ENCODE data around the gene SDC1.

The SDC1 gene

DNA sequence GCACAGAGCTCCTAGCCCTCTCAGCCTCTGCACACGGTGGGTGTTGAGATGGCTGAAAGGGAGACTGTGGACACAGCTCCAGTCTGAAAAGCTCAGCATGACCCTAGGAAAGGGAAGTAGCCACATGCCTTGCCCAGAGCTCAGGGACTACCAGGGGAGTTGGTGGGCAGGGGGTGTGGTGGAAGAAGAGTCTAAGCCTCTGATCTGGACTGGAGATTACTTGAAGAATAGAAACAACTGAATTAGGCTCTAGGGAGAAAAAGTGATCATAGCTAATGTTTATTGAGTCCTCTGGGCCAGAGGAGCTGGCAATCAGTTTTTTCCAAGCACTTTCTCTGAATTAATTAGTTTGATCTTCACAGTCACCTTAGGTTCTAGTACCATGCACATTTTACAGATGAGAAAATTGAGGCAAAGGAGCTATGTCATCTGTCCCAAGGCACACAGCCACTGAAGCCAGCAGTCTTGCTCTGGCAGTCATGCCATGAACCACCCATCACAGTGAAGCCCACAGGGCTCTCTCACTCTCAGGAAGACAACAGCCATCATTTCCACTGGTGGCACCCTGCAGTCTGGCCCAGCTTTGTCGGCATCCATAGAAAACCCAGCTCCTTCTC lies 10.3 kb downstream of the SDC1 start:
- DNase-seq = no peak
- H3K4me1 ChIP-seq (ENCODE audit: control insufficient read depth, insufficient read depth, low read length, poor library complexity, severe bottlenecking) = no peaks in the 10 kb centered on the region
- H3K27ac ChIP-seq (ENCODE audit: insufficient read depth, low read length, poor library complexity, severe bottlenecking) = no peak overlapping the region
- no peaks in the 10 kb centered on the region for H3K9me3 ChIP-seq (ENCODE audit: control insufficient read depth, low read length)
- H3K4me3 ChIP-seq (ENCODE audit: insufficient read depth, low read depth, low read length, poor library complexity, severe bottlenecking) = no peak overlapping the region
- H3K27me3 ChIP-seq (replicated peaks; ENCODE audit: control insufficient read depth, insufficient read depth, low read length, poor library complexity, severe bottlenecking) = no peaks in the 10 kb centered on the region
- H3K36me3 ChIP-seq (ENCODE audit: control insufficient read depth, insufficient read depth, low read length) = no peaks in the 10 kb centered on the region

GRCh38 chr2:20213651-20214565 lies 11.0 kb downstream of the SDC1 start:
- Histone ChIP-seq H3K9me3 (ENCODE audit: control insufficient read depth, low read length) (no peaks in the 10 kb centered on the region), H3K4me3 (ENCODE audit: insufficient read depth, low read depth, low read length, poor library complexity, severe bottlenecking) (no peak overlapping the region), H3K27me3 (replicated peaks; ENCODE audit: control insufficient read depth, insufficient read depth, low read length, poor library complexity, severe bottlenecking) (no peaks in the 10 kb centered on the region), H3K4me1 (ENCODE audit: control insufficient read depth, insufficient read depth, low read length, poor library complexity, severe bottlenecking) (no peaks in the 10 kb centered on the region), H3K27ac (ENCODE audit: insufficient read depth, low read length, poor library complexity, severe bottlenecking) (no peak overlapping the region), H3K36me3 (ENCODE audit: control insufficient read depth, insufficient read depth, low read length) (no peaks in the 10 kb centered on the region)
- DNase-seq = no peak

GRCh38 chr2:20212871-20213503 lies 11.9 kb downstream of the SDC1 start:
- DNase-seq = no peak
- Histone ChIP-seq H3K36me3 (ENCODE audit: control insufficient read depth, insufficient read depth, low read length) (no peaks in the 10 kb centered on the region), H3K27ac (ENCODE audit: insufficient read depth, low read length, poor library complexity, severe bottlenecking) (no peak overlapping the region), H3K9me3 (ENCODE audit: control insufficient read depth, low read length) (no peaks in the 10 kb centered on the region), H3K4me1 (ENCODE audit: control insufficient read depth, insufficient read depth, low read length, poor library complexity, severe bottlenecking) (no peaks in the 10 kb centered on the region), H3K27me3 (replicated peaks; ENCODE audit: control insufficient read depth, insufficient read depth, low read length, poor library complexity, severe bottlenecking) (no peaks in the 10 kb centered on the region), H3K4me3 (ENCODE audit: insufficient read depth, low read depth, low read length, poor library complexity, severe bottlenecking) (no peak overlapping the region)

DNA sequence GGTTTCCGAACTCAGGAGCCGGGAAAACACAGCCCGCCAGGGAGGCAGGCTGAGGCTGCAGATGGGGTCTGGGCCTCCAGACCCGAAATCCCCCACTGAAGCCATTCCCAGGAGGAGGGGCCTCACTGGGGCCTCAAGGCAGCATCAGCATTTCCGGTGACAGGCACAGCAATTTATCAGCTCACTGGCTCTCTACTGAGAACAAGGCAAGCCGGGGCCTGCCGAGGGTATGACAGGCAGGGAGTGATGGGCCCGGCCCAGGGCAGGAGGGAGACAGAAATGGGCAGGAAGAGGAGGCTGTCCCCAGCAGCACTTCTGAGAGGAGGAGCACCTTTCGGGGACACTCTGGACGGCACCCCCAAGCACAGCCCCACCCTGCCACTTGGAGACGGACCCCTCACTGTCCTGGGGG lies 12.5 kb downstream of the SDC1 start:
- DNase-seq = no peak
- H3K4me3 ChIP-seq (ENCODE audit: insufficient read depth, low read depth, low read length, poor library complexity, severe bottlenecking) = no peak overlapping the region
- no peaks in the 10 kb centered on the region for H3K4me1 ChIP-seq (ENCODE audit: control insufficient read depth, insufficient read depth, low read length, poor library complexity, severe bottlenecking)
- no peaks in the 10 kb centered on the region for H3K9me3 ChIP-seq (ENCODE audit: control insufficient read depth, low read length)
- H3K27me3 ChIP-seq (replicated peaks; ENCODE audit: control insufficient read depth, insufficient read depth, low read length, poor library complexity, severe bottlenecking) = no peaks in the 10 kb centered on the region
- no peak overlapping the region for H3K27ac ChIP-seq (ENCODE audit: insufficient read depth, low read length, poor library complexity, severe bottlenecking)
- no peaks in the 10 kb centered on the region for H3K36me3 ChIP-seq (ENCODE audit: control insufficient read depth, insufficient read depth, low read length)

GRCh38 chr2:20211860-20212458 lies 13.0 kb downstream of the SDC1 start:
- Histone ChIP-seq H3K36me3 (ENCODE audit: control insufficient read depth, insufficient read depth, low read length) (no peaks in the 10 kb centered on the region), H3K4me1 (ENCODE audit: control insufficient read depth, insufficient read depth, low read length, poor library complexity, severe bottlenecking) (no peaks in the 10 kb centered on the region), H3K4me3 (ENCODE audit: insufficient read depth, low read depth, low read length, poor library complexity, severe bottlenecking) (no peak overlapping the region), H3K27ac (ENCODE audit: insufficient read depth, low read length, poor library complexity, severe bottlenecking) (no peak overlapping the region), H3K9me3 (ENCODE audit: control insufficient read depth, low read length) (no peaks in the 10 kb centered on the region), H3K27me3 (replicated peaks; ENCODE audit: control insufficient read depth, insufficient read depth, low read length, poor library complexity, severe bottlenecking) (no peaks in the 10 kb centered on the region)
- no peak for DNase-seq

- H3K36me3 ChIP-seq (ENCODE audit: control insufficient read depth, insufficient read depth, low read length) = no peaks in the 10 kb centered on the region
- no peak overlapping the region for H3K27ac ChIP-seq (ENCODE audit: insufficient read depth, low read length, poor library complexity, severe bottlenecking)
- no peaks in the 10 kb centered on the region for H3K27me3 ChIP-seq (replicated peaks; ENCODE audit: control insufficient read depth, insufficient read depth, low read length, poor library complexity, severe bottlenecking)
- no peak overlapping the region for H3K4me3 ChIP-seq (ENCODE audit: insufficient read depth, low read depth, low read length, poor library complexity, severe bottlenecking)
- no peaks in the 10 kb centered on the region for H3K4me1 ChIP-seq (ENCODE audit: control insufficient read depth, insufficient read depth, low read length, poor library complexity, severe bottlenecking)
- no peak for DNase-seq
- H3K9me3 ChIP-seq (ENCODE audit: control insufficient read depth, low read length) = no peaks in the 10 kb centered on the region
These were observed 13.5 kb downstream of the SDC1 start for GRCh38 chr2:20211420-20211819.

- H3K27me3 ChIP-seq (replicated peaks; ENCODE audit: control insufficient read depth, insufficient read depth, low read length, poor library complexity, severe bottlenecking) = no peaks in the 10 kb centered on the region
- no peaks in the 10 kb centered on the region for H3K36me3 ChIP-seq (ENCODE audit: control insufficient read depth, insufficient read depth, low read length)
- H3K9me3 ChIP-seq (ENCODE audit: control insufficient read depth, low read length) = no peaks in the 10 kb centered on the region
- H3K4me1 ChIP-seq (ENCODE audit: control insufficient read depth, insufficient read depth, low read length, poor library complexity, severe bottlenecking) = no peaks in the 10 kb centered on the region
- H3K4me3 ChIP-seq (ENCODE audit: insufficient read depth, low read depth, low read length, poor library complexity, severe bottlenecking) = no peak overlapping the region
- DNase-seq = no peak
- no peak overlapping the region for H3K27ac ChIP-seq (ENCODE audit: insufficient read depth, low read length, poor library complexity, severe bottlenecking)
These were observed 14.5 kb downstream of the SDC1 start for GRCh38 chr2:20210462-20210861.

- Histone ChIP-seq H3K27ac (ENCODE audit: insufficient read depth, low read length, poor library complexity, severe bottlenecking) (no peak overlapping the region), H3K9me3 (ENCODE audit: control insufficient read depth, low read length) (no peaks in the 10 kb centered on the region), H3K4me3 (ENCODE audit: insufficient read depth, low read depth, low read length, poor library complexity, severe bottlenecking) (no peak overlapping the region), H3K27me3 (replicated peaks; ENCODE audit: control insufficient read depth, insufficient read depth, low read length, poor library complexity, severe bottlenecking) (no peaks in the 10 kb centered on the region), H3K36me3 (ENCODE audit: control insufficient read depth, insufficient read depth, low read length) (no peaks in the 10 kb centered on the region), H3K4me1 (ENCODE audit: control insufficient read depth, insufficient read depth, low read length, poor library complexity, severe bottlenecking) (no peaks in the 10 kb centered on the region)
- no peak for DNase-seq
These were observed 15.4 kb downstream of the SDC1 start for GRCh38 chr2:20209373-20210109.

DNA sequence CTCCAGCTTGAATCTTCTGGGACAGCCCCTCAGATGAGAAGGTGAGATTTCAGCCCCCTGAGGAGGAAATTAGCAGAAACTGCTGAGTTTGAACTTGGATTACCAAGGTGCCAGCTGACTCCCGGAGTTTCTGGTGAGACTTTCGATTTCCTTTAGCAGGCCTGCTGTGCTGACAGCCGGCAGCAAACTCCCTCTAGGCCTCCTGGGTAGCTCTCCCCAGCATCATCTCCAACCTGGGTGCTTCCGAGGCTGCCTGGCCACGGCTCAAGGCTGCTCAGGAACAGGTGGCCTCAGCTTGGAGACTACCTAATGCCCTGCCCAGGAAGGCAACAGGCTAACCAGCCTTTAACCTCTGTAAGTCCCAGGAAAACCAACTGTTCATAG lies 16.5 kb downstream of the SDC1 start:
- H3K9me3 ChIP-seq (ENCODE audit: control insufficient read depth, low read length) = no peaks in the 10 kb centered on the region
- H3K27me3 ChIP-seq (replicated peaks; ENCODE audit: control insufficient read depth, insufficient read depth, low read length, poor library complexity, severe bottlenecking) = no peaks in the 10 kb centered on the region
- H3K36me3 ChIP-seq (ENCODE audit: control insufficient read depth, insufficient read depth, low read length) = no peaks in the 10 kb centered on the region
- no peak overlapping the region for H3K4me3 ChIP-seq (ENCODE audit: insufficient read depth, low read depth, low read length, poor library complexity, severe bottlenecking)
- no peak for DNase-seq
- H3K4me1 ChIP-seq (ENCODE audit: control insufficient read depth, insufficient read depth, low read length, poor library complexity, severe bottlenecking) = no peaks in the 10 kb centered on the region
- H3K27ac ChIP-seq (ENCODE audit: insufficient read depth, low read length, poor library complexity, severe bottlenecking) = no peak overlapping the region

Measured in effector memory CD4-positive, alpha-beta T cell (primary cell).